ENCODE results near the gene PLXNA1. TPM values are rescaled to one million over a fixed set of nuclear protein-coding genes. Genes with fewer than 3 reads are reported as not detected.
A peak's percentile ranks its signal among the peaks of the same experiment; 100 is the strongest.

Gene PLXNA1
- total RNA-seq, 1 donor from 2014 or later = 98.2 TPM

DNA sequence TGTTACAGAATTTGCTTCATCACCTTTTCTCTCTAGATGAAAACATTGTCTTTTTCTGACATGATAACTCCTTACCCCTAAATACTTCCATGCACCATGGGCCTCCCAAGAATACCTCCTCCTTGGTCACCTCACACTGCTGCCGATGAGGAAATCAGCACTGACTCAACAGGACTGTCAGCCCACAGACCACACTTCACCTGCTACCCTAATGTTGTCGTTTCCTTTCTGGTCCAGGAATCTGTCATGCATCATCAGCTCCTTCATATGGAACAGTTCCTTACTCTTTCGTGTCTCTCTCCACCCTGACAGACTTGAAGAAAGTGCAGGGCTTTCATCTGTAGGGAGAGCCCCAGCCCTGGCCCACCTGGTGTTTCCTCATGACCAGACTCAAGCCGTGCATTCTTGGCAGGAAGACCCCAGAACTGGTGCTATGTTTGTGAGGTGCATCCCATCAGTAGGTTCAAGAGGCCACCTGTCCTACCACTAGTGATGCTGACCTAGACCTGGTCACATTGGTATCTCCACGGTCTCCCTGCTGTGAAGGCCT, 41.1 kb upstream of the PLXNA1 start:
- no peak for DNase-seq (ENCODE audit: low spot score)
- H3K36me3 Mint-ChIP-seq (ENCODE audit: low read depth) = peaks cover 1% of the 10 kb centered on the region

GRCh38 chr3:126944089-126944965, 38.6 kb upstream of the PLXNA1 start:
- Mint-ChIP-seq H3K36me3 (ENCODE audit: low read depth) (peaks cover 1% of the 10 kb centered on the region), H3K9me3 (ENCODE audit: low read depth) (no peaks in the 10 kb centered on the region), H3K27ac (ENCODE audit: unreplicated experiment) (no peak overlapping the region), H3K4me3 (ENCODE audit: unreplicated experiment) (no peak overlapping the region), H3K4me1 (ENCODE audit: low read depth) (peaks cover 3% of the 10 kb centered on the region), H3K27me3 (ENCODE audit: low read depth) (no peaks in the 10 kb centered on the region)
- TF ChIP-seq CTCF (IDR thresholded peaks at IDR 0.05) = no peak
- peak; percentile 67 for DNase-seq (ENCODE audit: low spot score)

More for the DNA sequence above, 41.1 kb upstream of the PLXNA1 start:
- no peaks in the 10 kb centered on the region for H3K27me3 Mint-ChIP-seq (ENCODE audit: low read depth)
- H3K4me1 Mint-ChIP-seq (ENCODE audit: low read depth) = peaks cover 23% of the 10 kb centered on the region
- no peak overlapping the region for H3K4me3 Mint-ChIP-seq (ENCODE audit: unreplicated experiment)
- no peak overlapping the region for H3K27ac Mint-ChIP-seq (ENCODE audit: unreplicated experiment)
- H3K9me3 Mint-ChIP-seq (ENCODE audit: low read depth) = no peaks in the 10 kb centered on the region
- TF ChIP-seq CTCF (IDR thresholded peaks at IDR 0.05) = no peak

DNA sequence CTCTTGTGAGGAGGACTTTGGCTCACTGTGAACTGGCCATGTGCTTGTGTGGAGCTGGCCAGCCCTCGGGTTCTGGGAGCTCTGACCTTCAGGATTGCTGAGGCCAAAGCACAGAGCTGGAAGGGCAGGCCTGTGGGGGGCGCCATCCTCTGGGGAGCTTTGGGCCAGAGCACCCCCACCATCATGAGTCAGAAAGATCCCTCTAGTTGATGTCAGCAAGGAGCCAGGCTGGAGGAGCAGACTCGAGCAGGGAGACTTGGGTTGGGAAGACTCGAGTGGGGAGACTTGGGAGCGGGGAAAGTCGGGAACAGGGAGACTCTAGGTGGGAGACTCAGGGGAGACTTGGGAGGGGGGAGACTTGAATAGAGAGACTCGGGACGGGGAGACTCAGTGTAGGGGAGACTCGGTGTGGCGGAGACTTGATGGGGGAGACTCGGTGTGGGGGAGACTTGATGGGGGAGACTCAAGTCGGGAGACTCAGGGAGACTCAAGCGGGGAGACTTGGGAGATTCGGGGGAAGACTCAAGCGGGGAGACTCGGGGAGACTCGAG, 37.7 kb upstream of the PLXNA1 start:
- Mint-ChIP-seq H3K4me3 (ENCODE audit: unreplicated experiment) (no peak overlapping the region), H3K4me1 (ENCODE audit: low read depth) (no peaks in the 10 kb centered on the region), H3K27me3 (ENCODE audit: low read depth) (no peaks in the 10 kb centered on the region), H3K9me3 (ENCODE audit: low read depth) (no peaks in the 10 kb centered on the region), H3K36me3 (ENCODE audit: low read depth) (peaks cover 1% of the 10 kb centered on the region), H3K27ac (ENCODE audit: unreplicated experiment) (no peak overlapping the region)
- peak; percentile 71 for DNase-seq (ENCODE audit: low spot score)
- no peak for TF ChIP-seq CTCF (IDR thresholded peaks at IDR 0.05)

GRCh38 chr3:126945891-126946290, 37.0 kb upstream of the PLXNA1 start:
- no peaks in the 10 kb centered on the region for H3K9me3 Mint-ChIP-seq (ENCODE audit: low read depth)
- no peak overlapping the region for H3K27ac Mint-ChIP-seq (ENCODE audit: unreplicated experiment)
- no peak overlapping the region for H3K4me3 Mint-ChIP-seq (ENCODE audit: unreplicated experiment)
- peaks cover 1% of the 10 kb centered on the region for H3K36me3 Mint-ChIP-seq (ENCODE audit: low read depth)
- TF ChIP-seq CTCF (IDR thresholded peaks at IDR 0.05) = no peak
- peak; percentile 61 for DNase-seq (ENCODE audit: low spot score)
- no peaks in the 10 kb centered on the region for H3K4me1 Mint-ChIP-seq (ENCODE audit: low read depth)
- H3K27me3 Mint-ChIP-seq (ENCODE audit: low read depth) = no peaks in the 10 kb centered on the region

DNA sequence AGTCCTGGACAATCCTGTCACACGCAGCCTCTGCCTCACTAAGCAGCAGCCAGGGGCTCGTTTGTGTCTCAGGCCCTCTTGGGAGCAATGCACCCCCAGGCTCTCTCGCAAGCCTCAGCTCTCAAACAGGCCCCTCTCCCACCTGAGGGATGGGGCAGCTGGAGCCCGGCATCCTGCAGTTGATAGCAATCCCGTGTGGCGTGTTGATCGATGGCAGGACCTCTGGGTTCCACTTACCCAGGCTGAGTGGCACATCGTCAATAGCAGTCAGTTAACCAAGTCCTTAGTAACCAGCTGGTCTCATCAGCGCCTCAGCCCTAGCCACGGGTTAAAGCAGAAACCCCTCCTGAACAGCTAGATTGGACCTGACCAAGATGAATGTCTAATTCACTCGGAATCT, 36.5 kb upstream of the PLXNA1 start:
- no peak for TF ChIP-seq CTCF (IDR thresholded peaks at IDR 0.05)
- no peaks in the 10 kb centered on the region for H3K4me1 Mint-ChIP-seq (ENCODE audit: low read depth)
- peak; percentile 55 for DNase-seq (ENCODE audit: low spot score)
- peaks cover 1% of the 10 kb centered on the region for H3K36me3 Mint-ChIP-seq (ENCODE audit: low read depth)
- no peak overlapping the region for H3K4me3 Mint-ChIP-seq (ENCODE audit: unreplicated experiment)
- H3K9me3 Mint-ChIP-seq (ENCODE audit: low read depth) = no peaks in the 10 kb centered on the region
- no peak overlapping the region for H3K27ac Mint-ChIP-seq (ENCODE audit: unreplicated experiment)
- no peaks in the 10 kb centered on the region for H3K27me3 Mint-ChIP-seq (ENCODE audit: low read depth)
